Fibroblast of upper back skin (primary cell): ENCODE measurements around the gene DOCK10.

Experiments
- DNase-seq: peaks from one replicate; pipeline ENCODE4 v3.0.0-alpha.2; 2013

The DOCK10 gene

DNA sequence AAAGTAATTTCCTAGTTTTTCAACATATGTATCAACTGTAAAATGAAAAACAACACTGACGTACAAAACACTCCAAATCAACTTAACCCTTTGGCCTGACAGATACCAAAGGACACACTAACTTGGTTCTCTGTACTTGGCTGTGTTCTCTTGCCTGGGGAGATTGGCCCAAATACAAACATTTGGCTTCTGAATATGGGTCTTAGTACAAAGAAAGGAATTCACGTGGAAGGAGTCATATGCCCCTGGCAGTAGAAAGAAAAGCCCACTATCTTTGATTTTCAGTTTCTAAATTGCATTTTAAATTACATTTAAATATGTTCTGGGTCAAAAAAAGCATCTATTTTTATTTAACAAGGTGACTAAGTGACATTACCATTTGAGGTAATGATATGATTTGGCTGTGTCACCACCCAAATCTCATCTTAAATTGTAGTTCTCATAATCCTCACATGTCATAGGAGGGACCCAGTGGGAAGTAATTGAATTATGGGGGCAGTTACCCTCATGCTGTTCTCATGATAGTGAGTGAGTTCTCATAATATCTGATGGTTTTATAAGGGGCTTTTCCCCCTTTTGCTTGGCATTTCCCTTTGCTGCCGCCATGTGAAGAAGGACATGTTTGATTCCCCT lies 172.6 kb downstream of the DOCK10 start:
- peak; percentile 86 for DNase-seq

DNA sequence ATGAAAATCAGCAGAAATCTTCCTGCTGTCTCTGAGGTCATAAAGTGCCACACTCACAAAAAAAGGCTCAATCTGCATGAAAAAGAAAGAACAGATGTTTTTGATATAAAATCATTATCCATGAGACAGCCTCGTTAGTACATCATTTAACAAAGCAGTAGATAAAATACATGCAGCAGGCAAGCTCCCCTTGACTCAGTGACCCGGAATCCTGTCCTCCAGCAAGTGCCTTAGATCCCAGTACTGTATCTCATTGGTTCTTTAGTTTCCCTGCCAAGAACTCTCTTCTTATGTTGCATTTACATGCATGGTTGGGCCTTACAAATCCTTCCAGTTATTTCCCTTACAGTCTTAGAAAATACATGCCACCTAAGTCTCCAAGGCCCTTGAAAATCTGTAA lies 177.3 kb downstream of the DOCK10 start:
- DNase-seq: peak; percentile 17

DNA sequence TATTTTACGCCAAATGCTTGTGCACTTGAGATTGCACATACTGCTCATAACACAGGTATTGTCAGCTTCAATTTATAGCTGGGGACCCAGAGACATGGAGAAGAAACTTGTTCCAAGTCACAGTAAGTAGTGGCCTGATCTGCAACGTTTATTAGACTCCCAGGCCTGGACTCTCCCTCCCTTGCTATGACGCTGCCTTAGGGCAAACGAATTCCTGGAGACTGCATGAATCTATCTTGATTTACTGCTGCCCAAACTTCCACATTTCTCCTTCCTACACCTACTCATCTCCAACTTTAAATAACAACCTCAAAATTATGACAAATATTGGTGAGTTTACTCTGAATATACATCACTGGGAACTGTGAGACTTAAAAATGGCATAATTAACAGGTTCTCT lies 181.0 kb downstream of the DOCK10 start:
- DNase-seq: no peak

DNA sequence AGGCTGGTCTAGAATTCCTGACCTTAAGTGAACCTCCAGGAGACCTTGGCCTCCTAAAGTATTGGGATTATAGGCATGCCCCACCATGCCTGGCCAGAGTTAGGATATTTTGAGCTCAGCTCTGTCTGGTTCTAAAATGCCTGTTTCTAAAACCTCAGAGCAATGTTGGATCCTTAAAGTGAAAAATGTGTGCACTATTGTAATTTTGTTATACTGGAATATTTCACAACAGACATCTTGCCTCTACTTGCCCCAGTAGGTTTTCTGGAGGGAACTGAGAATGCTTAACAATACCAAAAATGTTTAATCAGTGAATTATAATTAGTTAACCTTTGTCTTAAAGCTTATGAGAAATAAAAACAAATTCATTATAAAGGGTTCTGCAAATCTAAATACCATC lies 181.5 kb downstream of the DOCK10 start:
- no peak for DNase-seq

DNA sequence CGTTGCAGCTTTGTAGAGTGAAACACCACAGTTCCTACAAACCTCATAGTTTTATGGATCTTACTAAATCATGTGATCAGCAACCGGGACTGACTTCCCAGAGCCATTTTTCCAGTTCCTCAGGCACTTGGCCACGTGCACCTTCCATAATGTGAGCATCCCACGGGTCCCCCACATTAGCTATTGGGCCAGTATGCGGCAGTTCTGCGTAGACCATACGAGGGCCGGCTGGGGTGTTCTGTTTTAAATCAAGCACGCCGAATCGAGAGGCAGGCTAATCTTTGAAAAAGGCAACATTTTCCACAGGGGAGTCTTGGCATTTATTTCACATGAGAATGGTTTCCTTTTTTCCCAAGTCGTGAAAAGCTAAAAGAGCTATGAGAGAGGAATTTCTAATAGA lies 190.5 kb downstream of the DOCK10 start:
- no peak for DNase-seq

DNA sequence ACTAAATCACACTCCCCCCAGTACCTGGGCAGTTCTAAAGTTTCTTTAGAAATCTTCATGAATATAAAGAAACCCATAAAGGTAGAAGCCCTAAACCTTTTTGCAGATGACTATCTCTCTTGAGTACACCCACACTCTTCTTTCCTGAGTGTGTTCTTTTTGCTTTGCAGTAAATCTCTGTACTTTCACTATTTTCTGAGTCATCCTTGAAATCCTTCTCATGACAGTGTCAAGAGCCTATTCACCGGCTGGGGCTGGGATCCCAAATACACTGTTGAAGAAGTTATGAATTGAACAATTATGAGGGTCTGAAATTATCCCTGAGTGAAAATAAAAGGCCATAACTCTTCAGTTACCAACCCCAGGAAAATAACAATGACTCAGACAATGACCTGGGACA lies 192.2 kb downstream of the DOCK10 start:
- peak; percentile 14 for DNase-seq

DNA sequence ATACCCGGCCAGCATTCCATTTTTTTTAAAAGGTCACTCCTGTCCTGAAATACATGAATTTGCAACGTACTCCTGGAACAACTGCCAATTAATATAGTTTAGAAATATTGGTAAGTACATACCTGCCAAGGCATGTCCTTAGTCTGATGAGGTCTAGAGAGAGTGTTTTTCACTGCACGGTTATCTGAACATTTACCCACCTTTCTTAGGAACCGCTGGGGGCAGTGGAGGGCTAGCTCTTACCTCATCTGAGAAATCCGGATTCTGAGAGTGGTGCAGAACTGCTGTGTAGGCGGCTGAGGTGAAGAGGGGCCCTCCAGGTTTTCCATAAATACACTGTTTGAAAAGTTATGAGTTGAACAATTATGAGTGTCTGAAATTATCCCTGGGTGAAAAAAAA lies 193.0 kb downstream of the DOCK10 start:
- DNase-seq: no peak

DNA sequence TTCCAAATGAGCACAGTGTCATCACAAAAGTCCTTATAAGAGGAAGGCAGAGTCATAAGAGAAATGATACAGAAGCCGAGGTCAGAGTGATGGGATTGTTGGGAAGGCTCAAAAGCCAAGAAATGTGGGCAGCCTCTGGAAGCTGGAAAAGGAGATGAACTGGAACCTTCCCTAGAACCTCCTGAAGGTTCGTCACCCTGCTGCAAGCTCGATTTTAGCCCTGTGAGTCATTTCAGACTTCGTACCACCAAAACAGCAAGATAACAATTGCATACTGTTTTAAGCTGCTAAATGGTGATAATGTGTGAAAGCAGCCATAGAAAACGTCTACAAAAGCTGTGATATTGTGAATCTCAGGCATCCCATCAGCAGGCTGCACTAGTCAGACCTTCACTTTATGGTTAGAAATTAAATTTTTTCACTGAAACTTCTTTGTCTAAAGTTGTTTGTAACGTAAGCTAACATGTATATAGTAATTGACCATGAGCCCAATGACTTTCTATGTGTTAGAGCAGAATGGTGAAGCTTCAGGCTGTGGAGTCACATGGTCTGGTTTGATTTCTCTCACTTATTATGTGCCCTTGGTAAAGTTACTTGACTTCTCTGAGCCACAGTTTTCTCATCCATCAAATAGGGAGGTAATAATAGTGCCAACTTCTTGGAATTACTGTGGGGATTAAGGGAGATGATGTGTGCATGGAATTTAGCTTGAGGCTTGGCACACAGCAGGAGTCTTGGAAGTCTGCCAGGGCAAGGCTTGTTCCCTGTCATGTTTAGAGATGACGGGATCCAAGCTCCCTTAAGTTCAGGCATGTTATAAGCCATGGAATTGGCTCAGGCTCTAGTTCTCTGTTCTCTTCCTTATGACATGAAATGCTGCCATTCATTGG lies 194.1 kb downstream of the DOCK10 start:
- DNase-seq: peak; percentile 82

DNA sequence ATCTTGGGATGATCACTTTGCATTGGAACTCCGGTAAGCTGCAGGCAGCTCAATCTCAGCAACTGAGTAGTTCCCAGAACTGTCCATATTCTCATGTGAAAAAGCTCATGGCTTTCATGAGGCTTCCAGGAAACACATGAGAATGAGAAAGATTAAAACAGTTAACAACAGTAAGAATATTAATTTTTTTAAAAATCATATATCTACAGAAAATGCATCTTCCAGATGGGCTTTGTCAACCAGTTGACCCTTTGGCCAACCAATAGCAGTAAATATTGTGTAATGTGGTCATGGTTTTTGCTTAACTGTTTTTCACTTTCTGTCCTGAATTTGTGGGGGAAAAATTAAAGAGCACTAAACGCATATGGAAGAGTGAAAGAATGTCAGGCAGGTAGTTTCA lies 194.9 kb downstream of the DOCK10 start:
- no peak for DNase-seq

DNA sequence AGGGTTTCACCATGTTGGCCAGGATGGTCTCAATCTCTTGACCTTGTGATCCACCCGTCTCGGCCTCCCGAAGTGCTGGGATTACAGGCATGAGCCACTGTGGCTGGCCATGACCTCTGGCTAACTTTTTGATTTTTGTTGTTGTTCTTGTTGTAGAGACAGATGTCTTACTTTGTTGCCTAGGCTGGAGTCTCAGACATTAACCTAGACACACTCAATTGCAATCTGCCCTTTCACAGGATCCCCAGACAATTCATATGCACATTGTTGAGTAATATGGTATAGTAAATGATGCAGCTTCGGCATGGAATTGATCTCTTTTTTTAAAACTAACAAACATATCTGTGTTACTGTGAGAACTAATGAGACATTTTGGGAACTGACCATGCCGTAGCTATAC lies 195.6 kb downstream of the DOCK10 start:
- DNase-seq: no peak

DNA sequence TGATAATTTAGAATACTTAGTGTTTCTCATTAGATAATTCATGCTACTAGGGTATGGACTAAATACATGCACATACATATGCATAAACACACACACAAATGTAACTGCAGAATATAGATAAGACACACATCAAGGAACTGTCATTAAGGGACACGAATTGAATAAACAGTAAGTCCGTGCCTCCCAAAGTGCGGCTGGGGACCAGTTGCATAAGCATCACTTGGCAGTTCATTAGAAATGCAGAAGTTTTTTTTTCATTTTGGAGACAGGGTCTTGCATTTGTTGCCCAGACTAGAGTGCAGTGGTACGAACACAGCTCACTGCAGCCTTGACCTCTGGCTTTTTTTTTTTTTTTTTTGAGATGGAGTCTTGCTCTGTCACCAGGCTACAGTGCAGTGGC lies 196.1 kb downstream of the DOCK10 start:
- DNase-seq: no peak

DNA sequence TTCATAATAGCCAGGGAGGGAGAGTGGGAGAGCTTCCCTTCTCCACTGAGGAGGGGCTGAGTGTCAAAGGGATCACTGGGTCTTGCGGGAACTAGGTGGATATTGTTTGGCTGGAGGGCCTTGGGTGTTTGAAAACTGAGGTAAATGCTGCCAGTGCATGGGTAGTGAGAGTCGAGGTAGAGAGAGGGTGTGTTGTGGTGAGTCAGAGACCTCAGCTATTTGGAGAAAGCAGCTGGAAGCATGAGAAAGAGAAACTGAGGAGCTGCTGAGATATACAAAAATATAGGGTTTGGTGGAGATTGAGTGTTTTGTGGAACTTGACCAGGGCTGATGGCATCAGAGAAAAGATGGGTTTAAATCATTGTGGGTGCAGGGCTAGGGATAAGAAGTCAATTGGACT lies 199.1 kb downstream of the DOCK10 start:
- peak; percentile 31 for DNase-seq

DNA sequence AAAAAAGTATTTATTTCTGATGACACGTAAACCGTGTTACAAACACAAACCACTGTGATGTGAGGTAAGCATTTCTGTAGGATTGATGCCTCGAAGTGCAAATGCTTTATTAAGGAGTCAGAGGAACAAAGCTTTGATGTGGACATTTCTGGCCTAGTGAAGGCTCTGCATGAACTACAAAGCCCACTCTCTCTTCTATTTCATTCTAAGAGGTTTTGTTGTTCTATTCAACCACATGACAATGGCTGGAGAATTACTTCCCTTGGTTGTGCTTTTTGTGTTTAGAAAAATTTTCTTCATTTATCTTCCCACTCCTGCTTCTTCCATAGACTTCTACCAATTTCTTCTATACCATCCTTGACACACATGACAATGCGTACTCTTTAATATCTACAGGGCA lies 200.4 kb downstream of the DOCK10 start:
- no peak for DNase-seq

DNA sequence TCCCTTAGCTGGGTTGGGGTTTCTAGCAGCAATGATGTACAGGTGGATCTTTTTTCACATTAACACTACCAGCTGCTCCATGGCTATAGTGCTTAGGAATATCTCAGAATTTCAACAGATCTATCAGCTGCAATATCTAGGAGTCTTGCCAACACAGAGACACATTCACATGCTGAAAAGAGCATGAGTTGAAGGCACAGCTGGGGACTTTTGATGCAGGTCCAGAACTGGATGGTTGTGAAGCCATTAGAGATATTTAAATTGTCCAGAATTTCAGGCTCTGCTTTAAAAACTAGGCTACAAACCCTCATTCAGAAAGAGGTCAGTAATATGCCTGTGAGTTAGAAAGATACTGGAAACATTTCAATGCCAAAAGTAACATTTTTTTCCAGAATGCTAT lies 203.9 kb downstream of the DOCK10 start:
- DNase-seq: peak; percentile 87

DNA sequence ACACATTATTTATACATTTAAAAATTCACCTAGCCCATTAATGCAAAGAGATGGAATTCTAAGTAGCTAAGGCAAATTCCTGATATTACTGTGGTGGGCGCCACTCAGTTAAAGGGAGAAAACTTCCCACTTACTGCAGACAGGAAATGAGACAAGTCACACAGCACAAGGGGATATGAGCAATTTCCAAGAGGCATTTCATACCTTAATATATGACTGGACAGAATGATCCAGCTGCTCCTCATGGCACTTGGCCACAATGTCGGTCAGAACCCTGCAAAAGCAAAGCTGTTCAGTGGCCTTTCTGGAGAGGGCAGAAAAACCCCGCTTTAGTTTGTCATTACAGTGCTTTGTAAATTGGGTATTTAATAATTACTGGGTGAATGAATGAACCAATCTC lies 204.7 kb downstream of the DOCK10 start:
- peak; percentile 93 for DNase-seq

DNA sequence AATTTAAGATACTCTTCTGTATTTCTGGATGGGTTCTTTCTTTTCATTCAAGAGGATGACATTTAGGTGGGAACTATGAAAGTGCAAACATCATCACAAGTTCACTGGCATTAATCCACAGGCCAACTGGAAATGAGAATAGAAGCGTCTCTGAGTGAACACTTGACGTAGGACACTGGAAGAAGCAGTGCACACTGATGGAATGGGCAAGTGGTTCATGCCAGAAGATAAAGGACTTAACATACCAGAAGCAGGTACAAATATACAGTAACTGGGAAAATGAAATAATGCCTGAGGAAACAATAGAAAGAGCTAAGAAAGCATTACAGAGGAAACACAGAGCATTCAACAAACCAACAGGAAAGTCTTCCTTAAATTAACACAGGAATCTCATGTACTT lies 205.2 kb downstream of the DOCK10 start:
- DNase-seq: no peak

DNA sequence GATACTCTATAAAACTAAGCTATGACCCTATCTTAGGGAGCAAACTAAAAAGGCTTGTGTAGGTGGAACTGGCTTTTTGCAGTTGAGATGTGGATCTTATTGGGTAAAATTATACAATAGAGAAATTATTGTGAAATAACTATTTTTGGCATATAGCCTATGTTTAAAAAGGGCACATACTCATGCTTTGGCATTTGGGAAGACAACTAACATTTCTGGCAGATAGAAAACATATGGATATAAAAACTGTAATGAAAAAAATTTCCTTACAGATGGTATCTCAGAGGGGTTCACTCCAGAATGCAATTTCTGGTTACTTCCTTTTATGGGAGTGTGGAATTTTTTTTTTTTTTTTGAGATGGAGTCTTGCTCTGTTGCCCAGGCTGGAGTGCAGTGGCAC lies 206.0 kb downstream of the DOCK10 start:
- DNase-seq: peak; percentile 68

DNA sequence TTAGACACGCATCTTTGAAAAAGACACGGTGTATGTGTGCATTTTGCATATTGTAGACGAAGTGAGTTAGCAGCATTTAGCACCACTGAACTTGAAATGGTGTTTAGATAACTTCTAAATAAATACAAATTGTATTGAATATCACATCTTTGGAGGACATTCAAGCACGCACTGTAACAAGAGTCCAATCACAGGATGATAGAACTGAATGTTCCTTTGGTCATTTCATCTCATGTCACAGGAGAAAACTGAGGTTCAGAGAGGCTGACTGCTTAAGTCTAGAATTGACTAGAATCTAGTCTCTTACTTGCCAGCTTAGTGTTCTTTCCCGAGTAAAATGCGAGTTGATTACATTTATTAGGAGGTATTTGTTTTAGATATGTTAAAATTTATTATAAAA lies 206.9 kb downstream of the DOCK10 start:
- no peak for DNase-seq

DNA sequence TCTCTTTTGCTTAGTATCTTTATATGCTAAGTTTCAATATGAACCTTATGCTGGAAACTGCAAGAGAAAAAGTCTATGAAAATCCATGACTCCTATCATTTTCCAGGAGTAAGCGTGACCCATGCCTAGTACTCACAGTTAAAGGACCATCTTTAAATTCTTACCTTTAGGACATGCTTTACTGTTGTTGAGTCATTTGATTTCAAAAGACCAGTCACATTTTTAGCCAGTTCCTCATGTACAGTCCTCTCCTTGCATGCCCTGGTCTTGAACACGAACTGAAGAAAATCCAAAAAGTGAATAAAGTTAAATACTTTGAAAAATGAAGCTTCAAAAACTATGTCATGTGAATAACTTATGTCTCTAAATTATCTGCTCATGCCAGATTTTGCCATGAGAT lies 208.3 kb downstream of the DOCK10 start:
- no peak for DNase-seq

DNA sequence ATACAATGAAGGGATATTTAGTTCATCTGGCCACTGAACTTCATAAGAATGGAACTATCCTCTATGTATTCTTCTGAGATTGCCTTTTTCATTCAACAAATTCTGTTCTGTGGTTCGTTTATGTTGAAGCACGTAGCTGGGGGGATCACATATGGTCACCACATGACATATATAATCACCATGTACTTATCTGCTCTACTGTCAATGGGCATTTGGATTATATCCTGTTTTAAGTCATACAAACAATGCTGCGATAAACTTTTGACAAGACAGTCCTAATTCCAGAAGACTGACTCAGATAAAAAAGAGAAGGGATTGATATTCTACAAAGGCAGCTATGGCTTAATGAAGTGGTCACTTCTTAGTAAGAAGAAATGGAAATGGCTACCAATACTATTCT lies 210.1 kb downstream of the DOCK10 start:
- peak; percentile 46 for DNase-seq

DNA sequence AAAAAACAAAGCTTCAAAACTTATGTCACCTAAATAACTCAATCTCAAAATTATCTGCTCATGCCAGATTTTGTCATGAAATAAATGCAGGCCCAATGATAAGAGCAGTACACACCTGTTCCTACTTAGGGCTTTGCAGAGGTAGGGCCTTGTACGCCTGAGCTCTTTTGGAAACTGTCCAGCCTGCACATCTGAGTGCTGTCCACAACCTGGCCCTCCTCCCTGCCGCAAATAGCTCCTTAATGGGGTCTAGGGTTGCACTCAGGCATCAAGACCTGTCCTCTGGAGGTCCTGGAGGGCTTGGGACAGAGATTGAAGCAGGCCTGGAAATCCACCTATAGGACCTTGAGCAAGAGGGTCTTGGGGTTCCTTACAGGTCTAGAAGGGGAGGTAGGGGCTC lies 210.7 kb downstream of the DOCK10 start:
- no peak for DNase-seq

DNA sequence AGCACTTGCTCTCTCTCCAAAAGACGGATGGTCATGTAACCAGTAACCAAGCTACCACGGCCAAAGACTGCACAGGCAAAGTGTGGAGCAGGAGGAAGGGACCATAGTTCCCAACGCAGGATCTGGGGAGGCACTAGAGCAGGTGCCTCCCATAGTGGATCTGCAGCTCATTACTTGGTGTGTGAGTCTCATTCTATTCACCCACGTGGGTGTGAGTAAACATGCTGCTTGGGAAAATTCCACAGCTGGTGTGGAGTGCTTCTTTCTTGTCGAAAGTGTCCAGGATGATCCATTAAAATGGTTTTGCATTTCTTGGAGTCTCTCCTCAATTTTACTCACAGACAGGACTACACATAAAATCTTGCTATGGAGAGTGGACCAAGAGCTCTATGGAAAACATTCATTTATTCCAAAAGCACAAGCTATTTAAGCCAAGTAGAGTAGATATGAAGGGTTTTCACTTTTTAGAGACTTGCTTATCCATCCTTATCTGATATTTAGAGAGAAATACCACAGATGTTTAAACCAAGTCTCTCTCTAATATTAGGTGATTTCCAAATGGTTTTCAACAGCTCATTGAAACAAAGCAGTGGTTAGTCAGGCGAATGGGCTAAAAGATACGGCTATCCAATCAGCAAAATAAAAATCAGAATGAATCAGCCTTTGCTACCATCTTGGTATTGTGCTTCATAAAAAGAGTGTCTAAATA lies 221.8 kb downstream of the DOCK10 start:
- DNase-seq: no peak

DNA sequence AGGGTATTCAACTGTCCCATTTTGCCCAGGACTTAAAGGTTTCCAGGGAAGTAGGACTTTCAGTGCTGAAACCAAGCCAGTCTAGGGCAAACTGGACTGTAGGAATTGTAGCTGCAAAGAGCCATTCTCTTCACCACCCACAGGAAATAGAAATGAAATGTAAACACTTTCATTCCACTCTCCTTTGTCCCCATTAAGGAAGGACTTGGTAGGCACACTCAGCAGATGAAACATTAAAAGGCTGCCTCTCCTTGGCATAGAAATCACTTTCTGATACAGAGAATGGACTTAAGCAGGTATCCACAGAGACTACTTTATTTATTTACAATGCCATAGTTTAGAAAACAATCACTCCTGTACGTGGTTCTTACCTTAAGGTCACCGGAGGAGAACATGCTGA lies 223.2 kb downstream of the DOCK10 start:
- no peak for DNase-seq

DNA sequence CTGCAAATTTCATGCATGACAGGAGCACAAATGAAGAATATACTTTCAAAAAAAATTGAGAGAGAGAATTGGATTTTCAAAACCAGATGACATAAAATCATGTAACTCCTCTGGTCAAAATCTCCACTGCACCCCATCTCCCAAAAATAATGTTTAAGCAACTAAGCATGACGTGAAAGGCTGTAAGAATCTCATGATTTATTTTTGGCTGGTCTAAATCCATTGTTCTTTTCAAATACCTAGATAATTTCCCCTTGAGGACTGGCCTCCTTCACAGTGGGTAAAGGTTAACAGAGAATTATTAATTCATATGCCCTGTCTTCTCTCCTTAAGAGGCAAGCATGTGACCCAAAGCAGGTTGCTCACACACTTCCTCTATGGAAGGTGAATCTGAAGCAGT lies 224.6 kb downstream of the DOCK10 start:
- DNase-seq: no peak
